ENCODE results near the gene ZBTB38.

DNA sequence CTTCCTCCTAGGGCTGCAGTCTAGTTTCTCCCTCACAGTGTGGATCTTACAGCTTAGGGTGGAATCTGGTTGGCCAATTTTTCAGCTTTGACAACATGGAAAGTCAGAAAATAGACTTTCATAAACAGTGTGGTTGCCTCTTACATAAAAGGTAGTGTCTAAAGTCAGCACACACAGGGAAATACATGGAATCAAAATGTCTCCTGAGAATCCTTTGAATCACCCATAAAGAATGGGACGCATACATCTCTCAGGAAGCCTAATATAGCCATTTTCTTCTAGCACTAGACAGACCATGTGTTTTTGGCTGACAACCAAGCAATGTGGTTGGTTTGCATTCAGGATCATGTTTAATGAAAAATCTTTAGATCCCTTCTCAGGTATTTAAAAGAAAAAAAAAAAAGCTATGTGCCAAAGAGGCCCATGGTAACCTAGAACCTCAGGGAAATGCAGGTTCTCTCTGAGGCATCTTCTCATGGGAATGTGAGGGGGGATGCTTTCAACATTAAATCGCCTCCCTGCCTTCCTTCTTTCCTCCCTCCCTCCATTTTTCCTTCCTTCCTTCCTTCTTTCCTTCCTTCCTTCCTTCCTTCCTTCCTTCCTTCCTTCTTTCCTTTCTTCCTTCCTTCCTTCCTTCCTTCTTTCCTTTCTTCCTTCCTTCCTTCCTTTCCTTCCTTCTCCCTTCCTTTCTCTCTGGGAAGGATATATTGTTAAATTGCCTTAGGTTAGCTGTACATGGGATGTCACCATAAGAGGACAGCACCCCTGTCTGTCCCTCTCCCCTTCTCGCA is 34.3 kb upstream of the ZBTB38 start:
- TF ChIP-seq, protein P1, sequence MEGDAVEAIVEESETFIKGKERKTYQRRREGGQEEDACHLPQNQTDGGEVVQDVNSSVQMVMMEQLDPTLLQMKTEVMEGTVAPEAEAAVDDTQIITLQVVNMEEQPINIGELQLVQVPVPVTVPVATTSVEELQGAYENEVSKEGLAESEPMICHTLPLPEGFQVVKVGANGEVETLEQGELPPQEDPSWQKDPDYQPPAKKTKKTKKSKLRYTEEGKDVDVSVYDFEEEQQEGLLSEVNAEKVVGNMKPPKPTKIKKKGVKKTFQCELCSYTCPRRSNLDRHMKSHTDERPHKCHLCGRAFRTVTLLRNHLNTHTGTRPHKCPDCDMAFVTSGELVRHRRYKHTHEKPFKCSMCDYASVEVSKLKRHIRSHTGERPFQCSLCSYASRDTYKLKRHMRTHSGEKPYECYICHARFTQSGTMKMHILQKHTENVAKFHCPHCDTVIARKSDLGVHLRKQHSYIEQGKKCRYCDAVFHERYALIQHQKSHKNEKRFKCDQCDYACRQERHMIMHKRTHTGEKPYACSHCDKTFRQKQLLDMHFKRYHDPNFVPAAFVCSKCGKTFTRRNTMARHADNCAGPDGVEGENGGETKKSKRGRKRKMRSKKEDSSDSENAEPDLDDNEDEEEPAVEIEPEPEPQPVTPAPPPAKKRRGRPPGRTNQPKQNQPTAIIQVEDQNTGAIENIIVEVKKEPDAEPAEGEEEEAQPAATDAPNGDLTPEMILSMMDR (IDR thresholded peaks at IDR 0.05), result no peak
- TF ChIP-seq POLR2A (IDR thresholded peaks at IDR 0.05), result no peak
